GM06990 (cell line): ENCODE results near the gene NCBP1.

ENCODE experiments used
- DNase-seq: peaks from one replicate; pipeline ENCODE4 v3.0.0-alpha.2; 2011; ENCODE audit not compliant: insufficient read length; ENCODE audit errors: extremely low read depth
- H3K27me3 ChIP-seq: replicated peaks from 2 replicates; pipeline ENCODE4 v1.6.0; 2011; ENCODE audit warnings: low read length; ENCODE audit not compliant: control insufficient read depth, insufficient read depth
- H3K36me3 ChIP-seq: 2 replicates; pipeline ENCODE4 v1.5.1; 2011; ENCODE audit warnings: low read length; ENCODE audit not compliant: control insufficient read depth, insufficient read depth
- H3K4me3 ChIP-seq: replicated peaks from 2 replicates; pipeline ENCODE4 v1.5.1; 2011; ENCODE audit warnings: low read depth, mild to moderate bottlenecking, control low read depth, low read length
- CTCF ChIP-seq: IDR thresholded peaks from 2 replicates; pipeline ENCODE4 v1.5.1; 2011; ENCODE audit warnings: low read length, control low read depth, mild to moderate bottlenecking, inconsistent platforms; ENCODE audit not compliant: insufficient read depth, poor library complexity, severe bottlenecking

NCBP1 gene

GRCh38 chr9:97672403-97672802 lies 38.8 kb downstream of the NCBP1 start:
- H3K4me3 ChIP-seq = no peak overlapping the region
- no peak for DNase-seq
- peaks cover 18% of the 10 kb centered on the region for H3K36me3 ChIP-seq
- TF ChIP-seq CTCF = no peak
- no peaks in the 10 kb centered on the region for H3K27me3 ChIP-seq

- Histone ChIP-seq H3K36me3 (peaks cover 11% of the 10 kb centered on the region), H3K27me3 (no peaks in the 10 kb centered on the region), H3K4me3 (no peak overlapping the region)
- no peak for DNase-seq
- no peak for TF ChIP-seq CTCF
These were observed 40.3 kb downstream of the NCBP1 start for GRCh38 chr9:97673922-97674321.

GRCh38 chr9:97675655-97676054 lies 42.0 kb downstream of the NCBP1 start:
- H3K36me3 ChIP-seq = peaks cover 8% of the 10 kb centered on the region
- no peak for DNase-seq
- H3K4me3 ChIP-seq = no peak overlapping the region
- no peak for TF ChIP-seq CTCF
- no peaks in the 10 kb centered on the region for H3K27me3 ChIP-seq

GRCh38 chr9:97682242-97682641 lies 48.6 kb downstream of the NCBP1 start:
- TF ChIP-seq CTCF = no peak
- Histone ChIP-seq H3K4me3 (no peak overlapping the region), H3K36me3 (peaks cover 4% of the 10 kb centered on the region), H3K27me3 (no peaks in the 10 kb centered on the region)
- DNase-seq = no peak

GRCh38 chr9:97688654-97689053 lies 55.0 kb downstream of the NCBP1 start:
- Histone ChIP-seq H3K27me3 (no peaks in the 10 kb centered on the region), H3K4me3 (no peak overlapping the region), H3K36me3 (peaks cover 11% of the 10 kb centered on the region)
- no peak for DNase-seq
- TF ChIP-seq CTCF = no peak
